HG02840 (cell line): ENCODE results near the gene DGUOK.

ENCODE experiments used
- ATAC-seq: cut with Tn5 transposase; IDR thresholded peaks from one replicate; pipeline ENCODE4 v1.9.1; 2021; ENCODE audit warnings: mild to moderate bottlenecking, moderate library complexity, moderate number of reproducible peaks; ENCODE audit not compliant: unreplicated experiment, low FRiP score

The DGUOK gene

DNA sequence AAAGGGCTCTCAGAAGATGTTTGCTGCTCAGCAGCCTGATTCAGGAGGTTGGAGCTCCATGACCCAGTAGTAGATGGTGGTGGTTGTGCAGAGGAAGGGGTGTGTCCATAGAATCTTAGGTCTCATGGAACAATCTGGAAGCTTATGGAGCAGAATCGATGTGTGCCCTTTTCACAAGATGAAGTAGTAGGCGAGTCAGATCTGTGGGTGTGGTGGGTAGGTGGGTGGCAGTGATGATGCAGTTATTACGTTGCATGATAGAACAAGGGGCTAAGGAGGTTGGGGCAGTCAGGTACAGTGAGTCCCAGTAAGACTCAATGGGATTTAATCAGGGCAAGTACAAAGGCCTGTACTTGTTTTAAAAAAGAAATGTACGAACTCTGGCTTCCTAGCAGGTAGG, 67.1 kb downstream of the DGUOK start:
- ATAC-seq, result no peak

DNA sequence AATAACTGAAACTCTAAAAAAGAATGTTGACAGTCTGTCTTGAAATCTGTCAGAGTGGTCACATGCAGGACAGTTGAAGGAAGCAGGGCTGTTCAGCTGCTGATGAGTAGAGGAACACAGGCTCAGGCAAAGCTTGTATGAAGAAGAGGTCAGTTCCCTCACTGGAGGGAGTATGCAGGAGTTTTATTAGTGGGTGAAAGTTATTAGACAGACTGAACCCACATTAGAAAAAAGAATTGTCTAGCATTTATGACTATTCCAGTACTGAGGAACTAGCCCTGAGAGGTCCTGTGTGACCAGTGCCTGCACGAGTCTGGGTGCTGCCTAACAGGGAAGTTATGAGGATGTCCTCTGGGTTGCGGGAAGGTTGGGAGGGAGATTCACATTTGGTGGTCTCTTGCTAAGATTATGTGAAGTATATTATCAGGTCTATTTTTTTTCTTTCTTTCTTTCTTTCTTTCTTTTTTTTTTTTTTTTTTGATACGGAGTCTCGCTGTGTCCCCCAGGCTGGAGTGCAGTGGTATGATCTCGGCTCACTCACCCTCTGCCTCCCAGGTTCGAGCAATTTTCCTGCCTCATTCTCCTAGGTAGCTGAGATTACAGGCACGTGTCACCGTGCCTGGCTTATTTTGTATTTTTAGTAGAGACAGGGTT, 67.6 kb downstream of the DGUOK start:
- no peak for ATAC-seq

DNA sequence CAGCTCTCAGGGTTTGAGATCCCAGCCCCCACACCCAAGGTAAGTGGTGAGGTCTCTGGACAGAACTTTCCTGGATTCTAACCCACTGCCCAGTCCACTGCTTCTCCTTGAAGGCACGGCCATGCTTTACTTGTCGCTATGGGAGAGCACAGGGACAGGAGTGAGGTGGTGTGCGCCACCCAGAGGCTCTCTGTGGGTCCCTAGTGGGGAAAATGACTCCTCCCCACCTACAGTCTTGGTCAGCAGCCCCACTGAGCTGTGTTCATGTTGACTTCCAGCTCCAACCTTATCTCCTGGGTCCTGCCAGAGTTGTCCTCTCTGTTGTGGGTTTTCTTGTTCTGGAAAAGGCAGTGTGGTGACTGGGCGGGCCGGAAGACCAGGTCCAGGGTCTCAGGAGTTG, 69.1 kb downstream of the DGUOK start:
- ATAC-seq, result no peak

DNA sequence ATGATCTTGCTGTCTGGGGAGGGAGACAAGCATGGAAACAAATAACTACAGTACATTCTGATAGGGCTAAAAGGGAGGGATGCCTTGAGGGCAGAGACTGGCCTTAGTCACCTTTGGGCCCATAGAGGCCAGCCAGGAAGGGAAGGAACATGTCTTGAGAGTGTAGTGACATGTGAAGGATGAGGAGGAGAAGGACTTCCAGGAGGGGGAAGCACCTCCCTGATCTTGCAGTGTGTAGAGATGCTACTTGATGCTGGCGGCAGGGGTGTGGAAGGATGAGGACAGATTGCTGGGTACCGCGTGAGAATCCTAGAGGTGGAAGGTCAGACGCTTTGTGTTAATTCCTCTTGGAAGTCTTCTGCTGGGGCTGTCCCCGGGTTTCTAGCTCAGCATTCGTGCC, 71.1 kb downstream of the DGUOK start:
- ATAC-seq, result no peak

DNA sequence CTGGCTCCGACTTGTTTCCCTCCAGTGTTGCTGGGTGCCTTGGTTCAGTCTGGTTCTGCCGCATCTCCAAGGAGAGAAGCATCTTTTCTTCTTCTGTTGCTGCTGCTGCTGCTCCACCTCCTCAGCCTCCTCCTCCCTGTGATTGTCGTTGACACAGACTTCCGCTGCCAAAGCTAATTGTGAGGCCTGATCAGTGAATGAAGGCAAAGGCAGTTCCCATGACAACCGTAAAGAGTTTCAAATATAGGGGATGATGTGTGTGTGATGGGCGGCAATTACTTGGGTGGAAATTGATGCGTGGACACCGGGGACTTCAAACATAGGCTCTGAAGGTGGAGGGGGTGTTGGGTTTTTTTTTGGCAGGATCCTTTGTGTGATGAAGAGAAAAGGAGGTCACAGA, 71.8 kb downstream of the DGUOK start:
- no peak for ATAC-seq

DNA sequence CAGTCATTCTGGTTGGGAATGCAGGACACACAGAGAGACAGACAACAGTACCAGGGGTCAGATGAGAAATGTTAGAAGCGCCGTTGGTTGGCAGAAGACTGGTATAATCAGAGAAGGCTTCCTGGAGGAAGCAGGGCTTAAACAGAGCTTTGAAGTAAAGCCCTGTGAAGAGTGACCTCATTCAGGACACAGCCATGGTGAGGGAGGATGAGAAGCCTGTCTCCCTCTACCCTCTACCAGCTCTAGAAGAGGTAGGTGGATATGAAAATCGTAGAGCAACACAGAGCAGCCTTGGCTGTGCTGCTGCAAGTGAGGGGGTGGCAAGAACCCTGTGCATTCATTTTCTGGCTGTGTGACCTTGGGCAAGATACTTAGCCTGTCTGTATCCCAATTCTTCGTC, 72.3 kb downstream of the DGUOK start:
- ATAC-seq, result no peak

DNA sequence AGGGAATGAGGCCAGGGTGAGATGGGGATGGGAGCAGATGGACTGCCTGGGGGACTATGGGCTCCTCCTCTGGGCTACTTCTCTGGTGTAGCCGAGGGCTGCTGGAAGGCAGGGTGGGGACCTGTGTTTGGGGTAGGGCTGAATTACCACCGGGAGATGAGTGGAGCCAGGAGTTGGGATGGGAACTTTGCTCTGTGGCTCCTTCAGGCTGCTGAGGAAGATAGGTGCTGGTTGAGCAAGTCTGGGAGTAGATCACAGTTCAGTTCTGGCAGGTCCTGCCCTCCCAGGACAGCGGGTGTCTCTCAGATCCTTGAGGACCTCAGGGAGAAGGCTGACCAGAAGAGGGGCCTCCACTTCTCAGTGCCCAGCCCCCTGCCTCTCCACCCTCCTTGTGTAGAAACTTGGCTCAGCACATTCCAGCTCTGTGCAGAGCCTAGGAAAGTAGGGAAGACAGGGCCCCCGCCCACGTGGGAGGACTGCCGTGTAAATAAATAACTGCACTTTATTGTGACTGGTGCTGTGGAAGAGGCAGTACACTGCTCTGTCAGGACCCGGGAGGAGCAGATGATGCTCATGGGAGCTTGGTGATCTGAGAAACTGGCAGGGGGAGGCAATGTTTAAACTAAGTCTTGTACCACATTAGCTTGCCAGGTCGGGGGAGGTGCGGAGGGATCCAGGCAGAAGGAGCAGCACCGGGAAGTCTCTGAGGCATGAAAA, 73.4 kb downstream of the DGUOK start:
- no peak for ATAC-seq

DNA sequence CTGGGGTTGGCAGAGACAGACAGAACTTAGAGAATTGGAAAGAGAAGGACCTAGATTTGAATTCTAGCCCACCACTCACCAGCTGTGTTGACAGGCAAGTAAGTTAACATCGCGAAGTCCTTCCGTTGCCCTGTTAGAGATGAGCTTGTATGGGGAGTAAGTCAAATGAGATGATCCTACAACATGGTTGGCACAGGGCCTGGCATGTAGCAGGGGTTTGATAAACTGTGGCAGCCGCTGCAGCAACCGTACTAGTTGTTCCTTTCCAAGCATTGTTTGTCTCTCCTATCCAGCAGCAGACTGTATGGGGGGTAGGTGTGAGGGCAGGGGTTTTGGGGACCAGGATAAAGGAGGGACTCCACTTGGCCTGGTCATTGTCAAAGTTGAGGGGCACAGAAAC, 74.0 kb downstream of the DGUOK start:
- no peak for ATAC-seq

DNA sequence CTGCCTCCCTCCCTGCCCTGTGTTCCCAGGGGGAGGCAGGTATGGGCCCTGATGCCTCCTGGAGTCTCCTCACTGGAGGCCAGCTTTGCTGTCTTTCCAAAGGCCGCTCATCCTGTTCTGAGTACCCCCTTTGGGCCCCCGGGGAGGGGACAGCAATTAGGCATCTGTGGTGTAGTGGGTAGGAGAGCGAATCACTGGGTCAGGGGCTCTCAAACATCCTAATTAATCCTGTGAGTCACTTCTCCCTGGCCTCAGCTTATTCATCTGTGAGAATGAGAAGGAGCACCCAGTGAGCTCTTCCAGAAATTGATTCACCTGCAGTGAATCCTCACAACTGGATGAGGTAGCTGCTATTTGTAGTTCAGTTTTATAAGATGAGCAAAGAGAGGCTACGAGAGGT, 74.4 kb downstream of the DGUOK start:
- no peak for ATAC-seq

DNA sequence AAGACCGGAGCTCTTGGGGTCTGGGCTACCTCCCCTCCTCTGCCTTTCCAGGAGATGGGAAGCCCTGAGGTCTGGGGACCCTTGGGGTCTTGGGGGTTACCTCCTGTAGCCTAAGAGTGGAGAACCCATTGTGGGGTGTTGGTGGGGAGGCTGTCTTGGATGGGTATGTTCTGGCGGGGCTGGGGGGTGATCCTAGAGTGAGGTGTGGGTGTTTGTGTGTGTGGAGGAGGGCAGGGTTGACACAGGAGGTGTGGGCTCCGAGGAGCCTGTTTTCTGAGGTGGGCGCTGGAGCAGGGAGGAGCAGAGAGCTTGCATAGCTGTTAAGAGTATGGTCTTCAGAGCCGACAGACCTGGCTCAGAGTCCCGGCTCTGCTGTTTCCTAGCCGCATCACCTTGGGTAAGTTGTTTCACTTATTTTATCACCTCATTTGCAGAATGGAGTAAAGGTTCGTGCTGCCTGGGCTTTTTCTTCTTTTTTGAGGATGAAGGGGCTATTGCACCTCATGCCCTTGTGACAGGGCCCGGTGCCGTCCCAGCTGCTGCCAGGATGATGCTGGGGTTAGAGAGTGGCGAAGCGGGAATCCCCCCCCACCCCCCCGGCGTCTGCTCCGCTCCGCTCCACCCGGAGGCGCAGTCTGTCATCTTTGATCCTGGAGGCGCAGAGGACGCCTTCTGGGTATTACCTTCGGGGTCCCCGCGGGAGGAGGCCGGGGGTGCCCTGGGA, 75.3 kb downstream of the DGUOK start:
- peak; percentile 43 for ATAC-seq

DNA sequence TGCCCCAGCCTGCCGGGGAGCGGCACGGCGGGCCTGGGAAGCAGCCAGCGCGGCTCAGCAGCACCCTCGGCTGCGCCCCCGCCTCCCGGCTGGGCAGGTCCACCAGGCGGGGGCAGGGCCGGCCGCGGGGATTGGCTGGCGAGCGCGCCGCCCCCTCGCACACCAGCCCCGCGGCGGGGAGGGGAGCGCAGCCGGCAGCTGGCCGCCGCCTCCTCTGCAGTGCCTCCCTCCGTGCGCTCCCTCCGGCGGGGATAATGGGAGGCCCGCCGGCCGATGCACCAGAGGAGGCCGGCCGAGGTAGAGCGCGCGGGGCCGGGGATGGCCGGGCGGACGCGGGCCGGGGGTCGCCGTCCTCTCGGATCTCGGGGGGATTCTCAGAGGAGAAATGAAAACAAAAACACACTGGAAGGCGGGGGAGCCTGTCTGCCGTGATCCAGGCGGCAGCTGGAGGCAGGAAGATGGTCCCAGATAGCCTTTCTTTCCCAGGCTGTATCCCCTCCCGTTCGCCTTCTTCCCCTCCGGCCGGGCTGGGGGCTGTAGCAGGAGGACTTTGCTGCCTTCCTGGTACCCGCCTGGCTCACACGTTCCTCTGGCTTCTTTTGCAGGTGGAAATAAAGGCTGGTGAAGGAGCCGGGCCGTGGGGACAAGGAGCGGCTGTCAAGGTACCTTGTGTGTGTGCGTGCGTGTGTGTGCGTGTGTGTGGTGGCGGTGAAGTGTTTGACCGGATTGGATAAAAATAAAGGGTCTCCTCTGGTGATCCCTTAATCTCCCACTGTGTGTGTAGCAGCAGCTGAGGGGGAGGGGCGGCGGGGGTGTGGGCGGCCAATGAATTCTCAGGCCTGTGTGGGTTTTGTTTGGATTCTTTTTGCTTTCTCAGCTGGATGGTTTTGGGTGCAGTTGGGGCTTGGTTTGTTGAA, 76.1 kb downstream of the DGUOK start:
- peak; percentile 81 for ATAC-seq

DNA sequence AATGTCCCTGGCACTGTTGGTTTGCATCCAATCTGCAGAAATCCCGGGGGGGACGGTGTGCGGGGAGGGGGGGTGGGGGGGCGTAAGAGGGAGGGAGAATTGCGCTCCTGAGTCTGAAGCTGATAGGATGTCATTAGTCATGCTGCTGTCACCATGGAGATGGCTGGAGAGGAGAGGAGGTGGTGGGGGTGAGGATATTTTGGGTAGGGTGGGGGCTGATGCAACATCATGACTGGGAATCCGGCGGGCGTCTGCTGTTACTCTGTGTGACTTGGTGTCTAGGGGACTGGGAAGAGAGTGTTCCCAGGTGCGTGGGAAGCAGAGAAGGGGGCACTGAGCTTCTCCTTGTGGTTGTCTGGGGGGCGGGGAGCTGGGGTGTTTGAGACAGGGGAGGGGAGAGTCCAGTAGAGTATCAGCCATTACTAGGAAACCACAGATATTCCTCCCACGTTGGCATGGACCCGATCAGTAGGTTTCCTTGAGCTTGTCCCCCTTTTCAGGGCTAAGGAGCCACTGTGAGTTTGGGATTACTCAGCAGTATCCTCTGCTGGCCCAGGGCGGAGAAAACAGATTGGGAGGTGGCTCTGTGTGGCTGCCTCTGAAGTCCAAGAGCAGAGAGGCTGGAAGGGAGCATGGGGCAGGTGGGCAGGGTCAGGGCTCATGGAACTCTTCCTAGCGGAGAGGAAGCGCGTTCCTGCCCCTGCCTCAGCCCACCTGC, 77.0 kb downstream of the DGUOK start:
- ATAC-seq, result no peak

DNA sequence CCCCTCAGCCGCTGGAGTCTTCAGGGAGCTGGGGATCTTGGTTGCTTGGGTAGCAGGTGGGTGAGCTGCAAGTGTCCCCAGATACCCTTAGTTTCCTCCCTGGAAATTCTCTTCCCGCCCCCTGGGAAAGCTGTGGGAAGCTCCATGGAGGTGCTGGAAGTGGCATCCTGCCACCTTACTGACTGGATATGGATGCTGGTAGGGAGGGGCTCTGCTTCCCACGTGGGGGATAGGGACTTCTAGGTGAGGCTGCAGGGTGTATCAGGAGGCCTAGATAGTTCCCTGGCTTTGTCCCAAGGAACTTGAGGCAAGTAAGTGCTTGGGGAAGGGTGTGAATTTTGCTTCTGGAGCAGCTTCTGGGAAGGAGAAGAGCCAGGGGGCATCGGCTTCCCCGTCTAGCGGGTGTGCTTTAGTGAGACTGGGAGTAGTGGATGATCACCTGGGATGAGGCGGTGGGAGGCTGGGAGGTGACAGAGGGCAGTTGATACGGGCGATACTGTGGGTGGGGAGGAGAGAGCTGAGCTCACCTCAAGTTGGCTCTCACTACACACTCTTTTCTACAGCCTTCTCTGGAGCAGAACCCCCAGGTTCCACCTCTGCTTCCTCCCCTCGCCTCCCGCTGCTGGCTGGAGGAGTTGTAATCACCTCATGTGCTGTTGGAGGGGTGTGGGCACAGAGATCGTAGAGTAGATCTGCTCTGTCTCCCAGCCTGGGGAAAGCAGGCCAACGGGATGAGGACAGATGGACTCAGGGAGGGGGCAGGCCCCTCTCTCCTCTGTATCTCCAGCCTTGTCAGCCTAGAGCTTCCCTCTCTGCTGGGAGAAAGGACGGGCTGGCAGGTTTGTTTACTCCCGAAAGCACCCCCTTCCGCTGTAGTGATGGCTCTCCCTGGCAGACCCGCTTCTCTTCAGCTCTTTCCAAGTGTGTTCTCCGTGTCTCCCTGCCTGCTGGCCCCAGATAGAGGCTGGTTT, 77.8 kb downstream of the DGUOK start:
- ATAC-seq, result no peak

DNA sequence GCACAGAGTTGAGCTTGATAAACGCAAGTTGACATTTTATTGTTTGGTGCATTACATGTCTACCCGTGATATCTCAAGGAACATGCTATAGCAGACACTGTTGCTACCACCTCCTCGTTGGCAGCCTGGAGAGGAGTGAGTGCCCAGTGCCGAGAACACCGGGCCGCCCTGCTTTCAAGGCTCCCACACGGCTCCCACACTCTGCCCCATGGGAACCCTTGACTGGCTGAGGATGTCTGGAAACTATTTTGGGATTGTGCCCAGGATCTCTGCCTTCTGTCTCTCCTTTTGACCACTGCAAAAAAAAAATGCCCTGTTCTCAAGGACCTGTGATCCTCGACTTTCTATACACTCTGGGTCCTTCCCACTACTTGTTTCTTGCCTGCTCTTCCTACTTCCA, 79.1 kb downstream of the DGUOK start:
- ATAC-seq, result no peak

DNA sequence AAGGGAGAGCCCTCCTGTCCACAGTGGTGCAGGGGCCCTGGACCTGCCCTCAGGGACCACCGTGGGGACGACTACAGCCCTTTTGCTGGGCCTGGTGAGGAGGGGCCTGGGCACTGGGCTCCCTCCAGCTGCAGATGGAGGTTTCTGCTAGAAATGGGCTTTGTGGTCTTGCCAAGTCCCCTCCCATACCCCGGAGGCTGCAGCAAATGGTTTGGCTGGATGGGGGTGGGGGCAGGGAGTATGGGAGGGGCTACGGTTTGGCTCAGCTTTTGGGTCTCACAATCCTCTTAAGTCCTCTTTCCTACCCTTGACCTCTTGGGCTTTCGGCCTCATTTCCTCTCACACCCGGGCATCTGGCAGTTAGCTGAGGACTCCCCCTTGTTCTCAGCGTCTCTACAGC, 79.8 kb downstream of the DGUOK start:
- ATAC-seq, result no peak

DNA sequence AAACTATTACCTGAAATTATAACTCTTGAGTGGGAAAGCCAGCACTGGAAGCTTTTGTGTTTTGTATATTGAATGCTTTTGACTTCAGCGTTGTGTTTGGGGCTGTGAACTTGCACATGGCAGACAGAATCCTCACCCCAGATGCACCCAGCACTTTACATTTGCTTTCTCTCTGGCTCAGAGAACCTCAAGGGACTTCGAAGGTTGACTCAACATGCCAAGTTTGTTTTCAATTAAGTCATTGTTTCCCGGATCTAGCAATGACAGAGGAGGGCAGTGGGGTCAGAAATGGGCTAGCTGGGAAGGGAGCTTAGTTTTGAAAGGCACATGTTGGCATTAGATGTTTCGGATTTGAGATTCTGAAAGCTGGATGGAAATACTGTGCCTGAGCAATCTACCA, 80.4 kb downstream of the DGUOK start:
- no peak for ATAC-seq

DNA sequence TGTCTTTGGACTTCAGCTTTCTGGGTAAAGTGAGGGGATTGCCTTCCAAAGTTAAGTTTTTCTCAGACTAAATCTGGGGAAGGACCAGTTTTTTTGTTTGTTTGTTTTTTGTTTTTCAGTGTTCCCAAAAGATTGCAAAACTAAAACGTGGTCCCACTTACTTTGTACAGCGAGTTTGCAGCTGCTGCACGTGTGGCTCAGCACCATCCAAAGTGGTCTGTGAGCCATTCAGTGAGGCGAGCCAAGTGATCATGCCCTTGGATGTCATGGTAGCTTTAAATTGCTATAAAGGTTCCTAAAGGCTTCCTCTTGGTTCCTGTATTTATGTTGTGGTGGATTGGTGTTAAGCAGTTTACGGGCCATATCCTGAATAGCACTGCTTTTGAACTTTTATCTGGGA, 81.0 kb downstream of the DGUOK start:
- ATAC-seq, result no peak
